GM21786 (cell line): ENCODE results near the gene SLK.

Source experiments
- ATAC-seq: cut with Tn5 transposase; IDR thresholded peaks from one replicate; pipeline ENCODE4 v1.9.1; 2021; ENCODE audit not compliant: unreplicated experiment

The SLK gene

GRCh38 chr10:104046651-104047050 is 79.7 kb downstream of the SLK start:
- ATAC-seq = no peak

- no peak for ATAC-seq
Measured at GRCh38 chr10:104049504-104050250, 82.7 kb downstream of the SLK start.

GRCh38 chr10:104052431-104052830 is 85.5 kb downstream of the SLK start:
- ATAC-seq = no peak

DNA sequence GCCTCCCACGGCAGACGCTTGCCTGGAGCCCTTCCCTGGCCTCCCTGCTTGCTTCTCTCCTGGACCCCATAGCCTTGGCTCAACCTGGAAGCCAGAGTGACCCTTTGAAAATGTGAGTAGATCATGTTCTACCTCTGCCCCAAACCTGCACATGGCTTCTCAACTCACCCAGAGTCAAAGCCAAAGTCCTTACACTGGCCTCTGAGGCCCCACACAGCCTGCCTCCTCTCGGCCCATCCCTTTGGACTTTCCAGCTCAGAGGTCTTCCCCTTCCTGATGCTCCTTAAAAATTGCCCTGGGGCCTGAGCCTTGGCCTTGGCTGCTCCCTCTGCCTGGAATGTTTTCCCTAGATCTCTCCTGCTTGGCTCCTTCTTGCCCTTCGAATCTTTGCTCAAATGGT is 86.3 kb downstream of the SLK start:
- ATAC-seq = no peak

- ATAC-seq = no peak
Measured at GRCh38 chr10:104054430-104054829, 87.5 kb downstream of the SLK start.

GRCh38 chr10:104056619-104057273 is 89.8 kb downstream of the SLK start:
- no peak for ATAC-seq

DNA sequence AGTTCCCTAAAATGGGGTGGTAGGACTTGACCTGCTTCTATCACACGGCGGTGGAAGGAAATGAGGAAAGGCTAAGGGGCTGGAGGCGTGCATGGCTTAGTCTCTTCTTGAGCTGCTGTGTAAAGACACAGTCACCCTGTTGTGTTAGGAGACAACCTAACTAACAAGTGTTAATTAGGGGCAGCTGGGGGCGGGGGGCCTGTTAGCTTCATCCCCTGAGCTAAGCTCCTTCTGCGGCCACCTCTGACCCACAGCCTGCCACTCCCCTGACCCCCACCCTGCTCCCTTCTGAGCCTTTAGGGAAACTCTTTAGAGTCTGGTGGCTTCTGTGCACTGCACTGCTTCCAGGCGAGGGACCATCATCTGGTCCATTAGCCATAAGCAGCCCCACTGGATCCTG is 90.8 kb downstream of the SLK start:
- ATAC-seq = no peak

DNA sequence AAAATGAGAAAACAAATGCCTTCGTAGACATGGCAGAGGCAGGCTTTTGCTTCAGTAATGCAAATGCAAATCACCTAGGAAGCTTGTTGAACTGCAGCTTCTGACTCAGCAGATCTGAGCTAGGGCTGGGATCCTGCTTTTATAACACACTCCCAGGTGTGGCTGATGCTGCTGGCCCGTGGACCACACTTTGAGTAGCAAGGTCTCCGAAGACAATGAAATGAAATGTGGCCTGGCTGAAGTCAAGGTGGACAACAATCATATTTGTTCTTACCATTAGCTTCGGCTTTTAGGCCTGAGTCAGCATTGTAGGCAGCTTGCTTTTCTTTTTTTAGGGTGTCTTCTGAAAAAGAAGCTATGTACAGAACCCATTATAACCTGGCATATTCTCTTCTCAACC is 92.4 kb downstream of the SLK start:
- ATAC-seq = no peak

GRCh38 chr10:104061196-104061595 is 94.3 kb downstream of the SLK start:
- no peak for ATAC-seq

DNA sequence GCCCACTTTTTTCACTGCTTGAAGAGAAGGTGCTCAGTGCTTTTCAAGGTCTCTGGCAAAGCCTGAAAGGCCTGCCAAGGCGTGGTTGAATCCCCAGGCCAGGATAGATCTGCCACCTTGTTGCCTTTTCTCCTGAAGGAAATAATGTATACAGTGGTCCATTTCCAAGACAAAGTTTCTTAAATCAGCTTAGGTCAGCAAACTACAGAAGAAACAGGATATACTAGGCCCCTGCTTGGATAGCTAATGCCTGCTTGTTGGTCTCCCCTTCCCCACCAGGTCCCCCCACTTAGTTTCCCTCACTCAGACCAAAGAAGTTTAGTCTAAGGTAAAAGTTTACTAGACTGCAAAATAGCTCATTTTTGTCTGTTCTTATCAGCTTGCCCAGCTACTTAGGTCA is 98.8 kb downstream of the SLK start:
- ATAC-seq = no peak

DNA sequence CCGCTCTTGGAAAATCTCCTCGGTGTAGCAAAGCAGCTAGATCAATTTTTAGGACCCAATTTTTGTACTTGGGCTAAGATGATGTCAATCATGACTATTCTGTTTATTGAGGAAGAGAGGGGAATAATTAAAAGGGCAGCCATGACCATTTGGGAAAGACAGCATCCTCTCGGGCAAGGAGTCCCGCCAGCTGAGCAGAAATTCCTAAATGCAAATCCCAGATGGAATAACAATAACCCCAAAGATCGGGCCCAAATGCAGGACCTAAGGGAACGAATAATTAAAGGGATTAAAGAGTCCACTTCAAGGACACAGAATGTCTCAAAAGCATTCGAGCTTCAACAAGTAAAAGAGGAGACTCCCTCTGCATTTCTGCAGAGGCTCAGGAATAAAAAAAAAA is 100.0 kb downstream of the SLK start:
- no peak for ATAC-seq

DNA sequence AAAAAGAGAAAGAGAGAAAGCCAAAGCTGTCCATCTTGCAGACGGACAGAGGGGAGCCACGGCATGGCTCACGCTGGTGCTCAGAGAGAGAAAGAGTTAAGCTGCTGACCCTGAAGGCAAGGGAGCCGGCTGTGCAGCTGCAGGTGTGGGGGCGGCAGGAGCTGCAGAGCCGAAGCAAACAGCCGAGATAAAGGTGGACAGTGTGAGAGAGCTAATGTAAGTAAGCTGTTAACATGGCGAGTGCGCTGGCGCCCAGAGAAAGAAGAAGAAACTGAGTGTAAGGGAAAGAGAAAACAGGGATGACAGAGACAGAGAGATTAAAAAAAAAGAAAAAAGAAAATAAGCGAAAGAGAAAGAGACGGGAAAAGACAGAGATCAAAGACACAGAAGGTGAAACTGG is 100.6 kb downstream of the SLK start:
- ATAC-seq = no peak

- no peak for ATAC-seq
Measured at GRCh38 chr10:104069613-104070012, 102.7 kb downstream of the SLK start.

DNA sequence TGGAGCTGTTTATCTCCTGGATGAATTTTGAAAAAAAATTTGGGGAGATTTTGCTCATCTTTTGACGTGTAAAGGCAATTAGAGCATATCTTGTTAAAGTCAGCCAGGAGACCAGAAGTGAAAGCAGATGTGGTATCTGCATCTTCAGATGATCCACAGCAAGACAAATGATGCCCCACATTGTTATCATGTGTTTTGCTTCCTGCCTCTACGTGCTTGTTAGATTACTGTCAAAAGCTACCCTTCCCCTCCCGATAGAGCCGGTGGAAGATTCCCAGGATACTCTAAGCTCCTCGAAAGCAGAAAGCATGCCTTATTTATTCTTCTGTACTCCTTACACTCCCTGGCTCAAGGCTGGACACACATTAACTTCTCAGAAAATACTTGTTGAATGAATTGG is 105.8 kb downstream of the SLK start:
- ATAC-seq = no peak

DNA sequence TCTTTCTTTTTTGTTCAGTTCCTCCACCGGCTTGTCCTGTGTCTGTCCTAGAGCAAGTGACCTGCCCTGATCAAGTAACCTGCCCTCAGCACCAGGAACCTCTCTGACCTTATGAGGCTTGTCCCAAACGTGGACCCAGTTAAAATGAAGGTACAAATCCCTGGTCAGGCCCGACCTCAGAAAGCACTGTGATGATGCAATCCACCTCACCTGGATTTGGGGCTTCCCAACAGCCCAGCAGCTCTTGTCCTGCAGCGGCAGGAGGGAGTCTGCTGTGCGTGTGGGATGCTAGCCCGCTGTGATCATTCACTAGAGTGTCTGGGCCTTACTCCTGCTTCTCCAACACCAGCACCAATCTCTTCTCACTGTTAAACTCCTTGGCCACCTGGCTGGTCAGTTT is 107.6 kb downstream of the SLK start:
- ATAC-seq = no peak

GRCh38 chr10:104076743-104077160 is 109.8 kb downstream of the SLK start:
- ATAC-seq = no peak

DNA sequence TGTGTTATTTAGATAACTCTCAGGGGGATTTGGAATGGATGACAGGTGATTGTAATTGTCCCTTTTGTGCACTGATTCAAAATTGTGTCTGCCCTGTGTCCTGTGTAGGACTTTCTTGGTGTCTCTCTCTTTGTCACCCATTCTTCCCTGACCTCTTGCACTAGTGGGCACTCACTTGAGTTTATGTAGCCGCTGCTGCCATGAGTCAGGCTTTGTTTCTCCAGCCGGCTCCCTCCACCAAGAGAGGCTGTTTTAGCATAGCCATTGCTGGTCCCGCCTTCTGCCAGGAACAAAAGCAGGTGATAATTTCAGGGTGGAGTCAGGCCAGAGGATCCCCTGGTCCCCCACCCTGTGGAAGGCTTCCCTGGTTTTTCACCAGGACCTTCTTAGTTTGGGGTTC is 110.3 kb downstream of the SLK start:
- ATAC-seq = no peak

- no peak for ATAC-seq
Measured at GRCh38 chr10:104077663-104078151, 110.8 kb downstream of the SLK start.
